ENCODE results near the gene RALGPS1. TPM values are rescaled to one million over a fixed set of nuclear protein-coding genes. Genes with fewer than 3 reads are reported as not detected.

The RALGPS1 gene
- total and polyA plus RNA-seq, 2 of the 13 experiments (the other 11 are each of a cell fraction or from before 2014, with no cell fraction given): 3.7 to 6.5 TPM

- TF ChIP-seq ZNF740 (CRISPR knock-in tag; IDR thresholded peaks at IDR 0.05): 0 out of 2 replicates have a peak, but pooled peaks have one; percentile 53
- no peak for TF ChIP-seq ZNF354B (CRISPR knock-in tag; IDR thresholded peaks at IDR 0.05)
- no peak for TF ChIP-seq ZNF205 (CRISPR knock-in tag; IDR thresholded peaks at IDR 0.05)
- TF ChIP-seq CREBL2 (CRISPR knock-in tag; IDR thresholded peaks at IDR 0.05; ENCODE audit: borderline replicate concordance): no peak
- no peak for TF ChIP-seq ZNF431 (CRISPR knock-in tag; IDR thresholded peaks at IDR 0.05; ENCODE audit: borderline replicate concordance, low read depth)
- TF ChIP-seq MIXL1 (CRISPR knock-in tag; IDR thresholded peaks at IDR 0.05): no peak
- TF ChIP-seq SNAPC2 (CRISPR knock-in tag; IDR thresholded peaks at IDR 0.05): no peak
- no peak for TF ChIP-seq PREB (CRISPR knock-in tag; IDR thresholded peaks at IDR 0.05)
- no peak for TF ChIP-seq SETDB1 (CRISPR knock-in tag; IDR thresholded peaks at IDR 0.05; ENCODE audit: borderline replicate concordance)
- peak; percentile 8 for TF ChIP-seq SKI (IDR thresholded peaks at IDR 0.05; ENCODE audit: partially characterized antibody)
- TF ChIP-seq FLYWCH1 (CRISPR knock-in tag; IDR thresholded peaks at IDR 0.05): no peak
- TF ChIP-seq ZNF597 (CRISPR knock-in tag; IDR thresholded peaks at IDR 0.05): no peak
- TF ChIP-seq ZGPAT (CRISPR knock-in tag; IDR thresholded peaks at IDR 0.05): peak; percentile 28; the same call in 1 of the 2 replicates
- no peak for TF ChIP-seq RFXANK (CRISPR knock-in tag; IDR thresholded peaks at IDR 0.05)
- TF ChIP-seq NFYC (CRISPR knock-in tag; IDR thresholded peaks at IDR 0.05): no peak
- no peak for TF ChIP-seq MED1 (CRISPR knock-in tag; IDR thresholded peaks at IDR 0.05)
- no peak for TF ChIP-seq ZNF362 (CRISPR knock-in tag; IDR thresholded peaks at IDR 0.05; ENCODE audit: borderline replicate concordance)
- no peak for TF ChIP-seq ZNF512B (CRISPR knock-in tag; IDR thresholded peaks at IDR 0.05; ENCODE audit: borderline replicate concordance)
Observed at GRCh38 chr9:127224883-127225739, 310.5 kb downstream of the RALGPS1 start (continued).

Data from HepG2 (cell line).